ENCODE data around the gene POU3F1.

The POU3F1 gene

GRCh38 chr1:38046333-38046883, at the start of gene POU3F1:
Gene POU3F1 (minus strand): TSS chr1:38046793. CDS start chr1:38046743, 50 bp downstream.
- no peak for DNase-seq (ENCODE audit: low spot score)

DNA sequence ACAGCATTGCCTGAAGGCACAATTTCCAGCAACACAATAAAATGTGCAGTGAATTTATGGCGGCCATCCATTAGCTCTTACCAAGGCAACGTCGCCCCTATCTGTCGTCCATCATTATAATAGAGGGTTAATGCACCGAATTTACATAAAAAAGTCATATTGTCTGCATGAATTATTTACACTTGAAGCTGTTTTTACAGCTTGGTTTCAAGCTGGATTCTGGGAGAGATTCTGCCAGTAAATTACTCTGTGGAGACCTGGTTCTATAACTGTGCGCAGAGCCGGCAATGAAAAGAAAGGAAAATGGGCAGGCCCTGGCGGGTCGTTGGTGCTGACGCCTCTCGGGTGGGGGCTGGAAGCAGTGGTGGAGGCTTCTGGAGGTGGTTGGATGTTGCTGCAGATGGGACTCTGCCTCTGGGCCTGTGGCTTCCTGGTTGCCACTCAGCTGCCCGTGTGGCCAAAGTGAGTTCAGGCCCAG, 48.9 kb upstream of the POU3F1 start:
- DNase-seq (ENCODE audit: low spot score) = no peak

- no peak for DNase-seq (ENCODE audit: low spot score)
Measured at GRCh38 chr1:38094711-38095290, 48.2 kb upstream of the POU3F1 start.

DNA sequence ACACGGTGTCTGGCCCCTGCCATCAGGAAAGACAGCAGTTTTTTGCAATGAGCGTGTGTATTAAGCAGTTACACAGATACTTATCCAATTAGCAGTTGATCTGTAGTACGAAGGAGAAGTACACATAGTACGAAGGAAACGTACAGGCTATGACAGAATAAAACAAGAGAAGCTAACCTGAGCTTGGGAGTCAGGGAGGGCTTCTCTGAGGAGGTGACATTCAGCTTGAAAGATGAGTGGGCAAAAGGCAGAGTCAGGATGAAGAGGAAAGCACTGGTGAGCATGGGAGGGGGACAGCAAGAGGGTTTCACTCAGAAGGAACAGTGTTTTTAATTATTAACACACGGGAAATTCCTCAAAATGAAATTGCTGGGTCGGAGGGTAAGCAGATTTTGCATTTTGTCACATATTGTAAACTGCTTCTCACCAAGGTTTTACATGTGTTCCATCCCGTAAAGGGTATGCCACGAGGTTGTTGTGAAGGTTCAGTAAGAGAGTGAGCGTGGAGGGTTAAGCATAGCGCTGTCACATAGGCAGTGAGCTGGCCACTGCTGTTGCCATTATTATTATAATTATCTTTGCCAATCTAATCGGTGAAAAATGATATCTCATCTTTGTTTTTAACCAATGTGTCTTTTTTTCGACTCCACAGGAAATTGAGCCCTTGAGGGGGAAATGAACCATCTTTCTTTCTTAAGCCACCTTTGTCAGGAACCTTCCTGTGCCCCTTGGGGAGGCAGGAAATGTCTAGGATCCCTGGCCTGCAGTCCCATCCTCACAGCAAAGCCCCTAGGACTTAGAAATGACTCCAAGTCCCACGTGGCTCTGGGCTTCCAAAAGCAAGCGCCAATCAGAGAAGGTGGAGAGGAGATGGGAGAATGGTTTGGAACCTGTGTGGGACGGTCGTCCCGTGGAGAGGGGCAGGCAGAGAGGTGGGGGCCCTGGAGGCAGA, 47.3 kb upstream of the POU3F1 start:
- no peak for DNase-seq (ENCODE audit: low spot score)

DNA sequence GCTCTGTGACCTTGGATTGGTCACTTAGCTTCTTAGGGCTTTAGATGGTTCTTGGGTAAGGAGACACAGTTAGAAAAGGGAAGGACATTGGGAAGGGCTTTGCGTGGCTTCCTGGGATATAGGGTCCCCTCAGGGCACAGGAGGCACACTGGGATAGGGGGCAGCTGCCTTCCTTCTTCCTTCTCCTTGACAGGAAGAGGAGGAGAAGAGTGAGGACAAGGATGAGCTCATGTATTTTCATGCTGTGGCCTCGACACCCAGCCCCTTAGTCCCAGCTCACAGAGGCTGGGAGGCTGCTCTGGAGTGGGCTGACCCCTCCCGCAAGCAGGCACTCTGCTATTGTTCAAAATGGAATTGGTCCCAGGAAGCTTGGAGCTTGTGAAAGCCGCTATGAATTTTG, 45.7 kb upstream of the POU3F1 start:
- no peak for DNase-seq (ENCODE audit: low spot score)

DNA sequence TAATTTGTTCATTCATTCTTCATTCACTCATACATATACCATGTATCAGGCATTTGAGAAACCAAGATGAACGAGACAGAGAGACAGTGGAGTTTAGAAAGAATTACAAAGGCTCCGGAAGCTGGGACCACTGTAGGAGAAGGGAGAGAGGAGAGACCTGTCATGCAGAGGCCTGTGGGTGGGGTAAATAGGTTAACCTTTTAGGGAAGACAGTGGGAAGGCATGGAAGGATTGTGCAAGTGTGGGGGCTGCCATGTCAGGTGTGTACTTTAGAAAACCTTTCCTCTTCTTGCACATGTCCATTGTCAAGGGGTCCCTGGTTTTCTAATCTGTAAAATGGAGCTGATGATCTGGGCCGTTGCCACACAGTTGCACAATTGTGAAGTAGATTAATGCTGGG, 44.2 kb upstream of the POU3F1 start:
- no peak for DNase-seq (ENCODE audit: low spot score)

- DNase-seq (ENCODE audit: low spot score) = no peak
Measured at GRCh38 chr1:38089712-38090360, 43.2 kb upstream of the POU3F1 start.

DNA sequence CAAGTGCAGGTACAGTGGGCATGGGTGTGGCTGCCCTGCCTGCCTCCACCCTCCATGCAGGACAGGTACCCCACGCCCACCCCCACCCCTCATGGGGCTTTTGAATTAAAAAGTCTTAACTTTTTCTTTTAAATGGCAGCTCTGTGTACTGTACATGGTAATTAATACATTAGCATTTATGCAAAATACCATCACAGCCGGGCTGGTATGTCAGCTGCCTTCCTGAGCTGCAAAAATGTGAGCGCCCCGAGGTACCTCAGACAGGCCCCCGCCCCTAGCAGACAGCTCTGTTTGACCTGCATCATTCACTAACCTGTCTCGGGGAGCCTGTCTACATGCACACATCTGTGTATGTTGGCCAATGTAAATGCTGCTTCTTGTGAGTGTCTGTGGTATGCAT, 42.2 kb upstream of the POU3F1 start:
- no peak for DNase-seq (ENCODE audit: low spot score)

DNA sequence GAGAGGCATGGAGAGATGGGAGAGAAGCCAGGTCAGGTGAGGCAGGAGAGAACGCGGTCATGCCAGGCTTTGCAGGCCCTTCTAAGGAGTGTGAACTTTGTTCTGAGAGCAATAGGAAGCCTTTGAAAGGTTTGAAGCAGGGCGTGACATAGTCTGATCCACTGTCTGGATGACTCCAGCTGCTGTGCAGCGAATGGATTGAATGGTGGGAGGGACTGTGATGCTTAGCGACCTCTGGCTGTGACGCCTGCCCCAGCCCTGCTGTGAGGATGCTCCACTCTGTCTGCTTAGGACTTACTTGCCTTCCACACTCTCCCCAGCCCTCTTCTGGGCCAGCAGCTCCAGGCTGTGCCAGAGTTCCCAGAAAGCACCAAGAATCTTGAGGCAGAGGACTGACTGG, 41.8 kb upstream of the POU3F1 start:
- DNase-seq (ENCODE audit: low spot score) = no peak

DNA sequence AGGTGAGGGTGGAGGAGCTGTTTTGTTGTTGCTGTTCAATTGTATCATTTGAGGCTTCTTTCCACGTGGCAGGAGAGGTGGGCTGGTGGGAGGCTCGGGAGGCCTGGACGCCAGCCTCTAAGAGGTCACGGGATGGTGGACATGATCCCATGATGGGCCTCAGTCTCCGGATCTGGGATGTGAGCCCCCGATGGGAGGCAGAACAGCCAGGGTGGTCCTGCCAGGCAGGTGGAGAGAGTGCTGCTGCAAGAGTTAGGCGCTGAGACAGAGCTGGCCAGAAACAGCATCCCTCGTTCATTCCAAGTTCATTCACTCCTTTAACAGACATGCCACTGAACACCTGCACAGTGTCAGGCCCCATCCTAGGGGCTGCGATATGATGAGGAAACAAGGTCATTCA, 41.1 kb upstream of the POU3F1 start:
- no peak for DNase-seq (ENCODE audit: low spot score)

GRCh38 chr1:38085666-38086330, 39.2 kb upstream of the POU3F1 start:
- DNase-seq (ENCODE audit: low spot score) = no peak

DNA sequence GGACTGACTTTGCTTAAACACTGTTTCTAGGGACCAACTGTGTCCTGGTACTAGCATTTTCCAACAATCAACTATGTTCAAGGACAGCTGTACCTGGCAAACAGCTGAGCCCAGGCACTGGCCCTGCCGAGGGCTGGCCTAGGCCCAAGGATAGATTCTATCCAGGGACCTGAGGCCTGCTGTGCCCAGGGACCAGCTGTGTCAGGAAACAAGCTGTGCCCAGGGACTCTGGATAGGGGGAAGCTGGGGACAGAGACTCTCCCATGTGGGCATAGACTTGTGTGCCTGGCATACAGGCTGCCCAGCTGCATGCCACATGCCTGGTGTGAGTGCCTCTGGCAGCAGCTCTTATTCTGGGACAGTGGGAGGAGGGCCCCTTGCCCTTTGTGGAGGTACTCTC, 38.1 kb upstream of the POU3F1 start:
- DNase-seq (ENCODE audit: low spot score) = no peak

- no peak for DNase-seq (ENCODE audit: low spot score)
Measured at GRCh38 chr1:38084113-38084512, 37.5 kb upstream of the POU3F1 start.

GRCh38 chr1:38083541-38083940, 36.9 kb upstream of the POU3F1 start:
- no peak for DNase-seq (ENCODE audit: low spot score)

DNA sequence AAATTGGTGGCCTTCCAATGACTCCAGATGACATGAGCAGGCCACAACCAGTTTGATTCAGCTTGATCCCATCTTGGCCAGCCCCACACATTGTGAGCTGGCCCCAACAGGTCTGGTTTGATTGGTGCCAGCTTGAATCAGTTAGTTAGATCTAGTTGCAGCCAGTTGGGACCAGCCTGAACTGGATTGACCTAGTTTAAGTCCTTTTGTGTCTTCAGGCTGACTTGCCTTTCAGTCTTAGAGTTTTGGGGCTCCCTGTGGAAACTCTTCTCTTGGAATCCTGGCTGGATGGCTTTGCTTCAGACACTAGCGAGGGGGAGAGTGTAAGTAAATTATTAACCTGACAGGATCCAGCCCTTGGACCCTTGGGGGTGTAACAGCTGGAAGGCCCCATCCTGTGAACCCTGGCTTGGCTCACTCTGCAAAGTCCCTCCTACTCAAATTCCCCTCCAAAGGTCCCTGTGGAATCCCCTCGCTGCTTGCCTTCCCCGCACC, 36.2 kb upstream of the POU3F1 start:
- DNase-seq (ENCODE audit: low spot score) = no peak

- DNase-seq (ENCODE audit: low spot score) = no peak
Measured at GRCh38 chr1:38079019-38079418, 32.4 kb upstream of the POU3F1 start.

DNA sequence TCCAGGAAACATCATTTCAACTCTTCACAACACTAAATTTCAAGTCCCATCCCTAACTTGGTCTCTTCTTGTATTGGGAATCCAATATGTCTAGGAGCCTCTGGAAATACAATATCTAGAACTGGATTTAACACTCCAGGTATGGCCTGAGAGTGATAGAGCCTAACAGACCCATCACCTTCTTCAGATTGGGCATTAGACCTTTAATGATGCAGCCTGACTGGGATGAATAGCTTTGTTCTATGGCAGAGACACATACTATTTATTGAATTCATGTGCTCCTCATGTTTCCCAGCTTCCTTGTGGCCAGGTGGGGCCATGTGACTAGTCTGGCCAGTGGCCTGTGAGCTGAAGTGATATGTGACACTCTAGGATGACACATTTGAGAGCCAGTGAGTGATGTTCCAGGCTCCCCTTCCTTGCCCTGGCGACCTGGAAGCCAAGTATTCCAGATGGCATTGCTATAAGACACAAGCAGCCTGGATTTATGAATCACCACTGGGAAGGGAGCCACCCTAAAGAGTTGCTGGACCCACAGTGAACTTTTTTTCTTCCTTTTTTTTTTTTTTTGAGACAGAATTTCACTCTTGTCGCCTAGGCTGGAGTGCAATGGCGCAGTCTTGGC, 31.0 kb upstream of the POU3F1 start:
- no peak for DNase-seq (ENCODE audit: low spot score)

GRCh38 chr1:38076455-38076854, 29.9 kb upstream of the POU3F1 start:
- no peak for DNase-seq (ENCODE audit: low spot score)

DNA sequence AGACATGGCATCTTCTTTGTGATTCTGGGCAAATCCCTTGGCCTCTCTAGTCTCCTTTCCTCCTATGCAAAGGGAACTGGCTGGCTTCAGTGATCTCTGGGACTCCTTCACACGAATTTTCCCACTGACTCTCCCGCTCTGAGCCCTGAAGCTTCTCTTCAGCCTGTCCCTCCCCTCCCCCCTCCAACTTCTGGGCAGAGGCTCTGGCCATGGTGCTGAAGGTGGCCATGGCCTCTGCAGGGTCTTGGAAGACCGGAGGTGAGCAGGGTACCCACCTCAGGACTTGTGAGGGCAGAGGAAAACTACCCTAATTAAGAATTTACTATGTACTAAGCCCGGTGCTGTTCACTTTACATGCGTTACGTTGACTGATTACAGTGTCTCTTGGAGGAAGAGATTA, 29.4 kb upstream of the POU3F1 start:
- no peak for DNase-seq (ENCODE audit: low spot score)

DNA sequence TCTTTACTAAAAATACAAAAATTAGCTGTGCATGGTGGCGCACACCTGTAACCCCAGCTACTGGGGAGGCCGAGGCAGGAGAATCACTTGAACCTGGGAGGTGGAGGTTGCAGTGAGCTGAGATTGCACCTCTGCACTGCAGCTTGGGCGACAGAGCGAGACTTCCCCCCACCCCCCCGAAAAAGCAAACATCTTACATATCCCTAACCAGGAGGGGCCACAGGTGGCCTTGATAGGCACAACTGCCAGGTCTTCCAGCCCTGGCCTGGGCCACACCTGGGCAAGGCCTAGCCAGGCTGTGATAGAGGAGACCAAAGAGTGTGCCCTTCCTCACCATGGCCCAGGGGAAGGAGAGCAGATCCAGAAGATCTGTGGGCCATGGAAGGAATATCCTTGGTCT, 28.6 kb upstream of the POU3F1 start:
- DNase-seq (ENCODE audit: low spot score) = no peak

GRCh38 chr1:38074302-38074677, 27.7 kb upstream of the POU3F1 start:
- no peak for DNase-seq (ENCODE audit: low spot score)

All from kidney tubule cell (primary cell).